Suprapubic skin (tissue), 4 donors: ENCODE results near the gene HS6ST1. TPM values are rescaled to one million over a fixed set of nuclear protein-coding genes. Genes with fewer than 3 reads are reported as not detected.

Experiments used
- DNase-seq, 2 donors: peaks; one replicate each; pipeline ENCODE4 v3.0.0-alpha.2; 2019; ENCODE audit warnings: low spot score in 2 of 2
- H3K27ac ChIP-seq: fragments of 200-600 bp; sonication (generic); one replicate; pipeline ENCODE4 v1.5.1; 2019
- H3K27me3 ChIP-seq: fragments of 200-600 bp; sonication (generic); one replicate; pipeline ENCODE4 v1.5.1; 2019
- H3K36me3 ChIP-seq: fragments of 200-600 bp; sonication (generic); one replicate; pipeline ENCODE4 v1.5.1; 2019
- H3K4me1 ChIP-seq: fragments of 200-600 bp; sonication (generic); one replicate; pipeline ENCODE4 v1.5.1; 2019
- H3K4me3 ChIP-seq: fragments of 200-600 bp; sonication (generic); one replicate; pipeline ENCODE4 v1.5.1; 2019; ENCODE audit warnings: mild to moderate bottlenecking
- H3K9me3 ChIP-seq: fragments of 200-600 bp; sonication (generic); one replicate; pipeline ENCODE4 v1.5.1; 2019
- EP300 ChIP-seq: sonication (generic); formaldehyde crosslinking; IDR thresholded peaks from one replicate; pipeline ENCODE4 v1.6.1; 2017; ENCODE audit warnings: antibody characterized with exemption
- POLR2A ChIP-seq, 2 donors: fragments of 450-650 bp; IDR thresholded peaks; one replicate each; pipeline ENCODE4 v1.6.1; 2017; ENCODE audit warnings: antibody characterized with exemption in 2 of 2, mild to moderate bottlenecking in 2 of 2, moderate library complexity in 2 of 2
- POLR2AphosphoS5 ChIP-seq, 3 donors: sonication (generic); formaldehyde crosslinking; IDR thresholded peaks; one replicate each; pipeline ENCODE4 v1.6.1; 2017; ENCODE audit warnings: antibody characterized with exemption in 3 of 3
- WGBS: methylation state at CpG from one replicate; pipeline ENCODE4 v1.1.5; 2018; 5-methylcytosine and 5-hydroxymethylcytosine counted together
- total RNA-seq, 4 donors: library from RNA; depleted of rRNA; stranded (reverse); fragments of >200 nt; gene quantifications; one replicate each; pipeline ENCODE4 v1.1.0, GENCODE V29; 2016
- TF ChIP-seq, protein P1 (sequence below), 2 donors: fragments of 200-600 bp in 1 of 2; fragments of 450-650 bp in 1 of 2; sonication (generic) in 1 of 2; IDR thresholded peaks; one replicate each; pipeline ENCODE4 v1.5.1; 2016 to 2019; ENCODE audit warnings: antibody characterized with exemption in 2 of 2, mild to moderate bottlenecking in 1 of 2, moderate library complexity in 1 of 2

HS6ST1 gene
- total RNA-seq, 4 donors from 2014 or later: 55.7 to 75.0 (median 67.3) TPM

DNA sequence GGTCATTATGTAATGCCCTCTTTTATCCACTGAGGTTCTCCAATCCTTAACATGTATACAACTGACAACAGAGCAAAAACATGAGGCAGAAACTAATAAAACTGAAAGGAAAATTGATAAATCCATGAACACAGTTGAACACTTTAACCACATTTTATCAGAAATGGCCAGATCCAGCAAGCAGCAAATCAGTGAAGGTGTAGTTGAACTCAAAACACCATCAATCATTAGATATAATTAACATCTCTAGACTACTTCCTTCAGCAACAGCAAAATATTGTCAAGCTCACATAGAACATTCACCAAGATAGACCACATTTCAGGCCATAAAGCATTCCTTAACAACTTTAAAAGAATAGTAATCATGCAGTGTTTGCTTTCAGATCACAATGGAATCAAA lies 72.9 kb downstream of the HS6ST1 start:
- Histone ChIP-seq H3K4me3 (no peak overlapping the region), H3K9me3 (no peaks in the 10 kb centered on the region), H3K36me3 (no peaks in the 10 kb centered on the region), H3K4me1 (no peaks in the 10 kb centered on the region), H3K27me3 (no peaks in the 10 kb centered on the region), H3K27ac (no peak overlapping the region)
- TF ChIP-seq EP300 (no peak), POLR2AphosphoS5 (IDR thresholded peaks at IDR 0.05) (no peak), POLR2A (IDR thresholded peaks at IDR 0.05) (no peak)
- TF ChIP-seq, protein P1, sequence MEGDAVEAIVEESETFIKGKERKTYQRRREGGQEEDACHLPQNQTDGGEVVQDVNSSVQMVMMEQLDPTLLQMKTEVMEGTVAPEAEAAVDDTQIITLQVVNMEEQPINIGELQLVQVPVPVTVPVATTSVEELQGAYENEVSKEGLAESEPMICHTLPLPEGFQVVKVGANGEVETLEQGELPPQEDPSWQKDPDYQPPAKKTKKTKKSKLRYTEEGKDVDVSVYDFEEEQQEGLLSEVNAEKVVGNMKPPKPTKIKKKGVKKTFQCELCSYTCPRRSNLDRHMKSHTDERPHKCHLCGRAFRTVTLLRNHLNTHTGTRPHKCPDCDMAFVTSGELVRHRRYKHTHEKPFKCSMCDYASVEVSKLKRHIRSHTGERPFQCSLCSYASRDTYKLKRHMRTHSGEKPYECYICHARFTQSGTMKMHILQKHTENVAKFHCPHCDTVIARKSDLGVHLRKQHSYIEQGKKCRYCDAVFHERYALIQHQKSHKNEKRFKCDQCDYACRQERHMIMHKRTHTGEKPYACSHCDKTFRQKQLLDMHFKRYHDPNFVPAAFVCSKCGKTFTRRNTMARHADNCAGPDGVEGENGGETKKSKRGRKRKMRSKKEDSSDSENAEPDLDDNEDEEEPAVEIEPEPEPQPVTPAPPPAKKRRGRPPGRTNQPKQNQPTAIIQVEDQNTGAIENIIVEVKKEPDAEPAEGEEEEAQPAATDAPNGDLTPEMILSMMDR (IDR thresholded peaks at IDR 0.05): no peak
- DNase-seq: no peak

DNA sequence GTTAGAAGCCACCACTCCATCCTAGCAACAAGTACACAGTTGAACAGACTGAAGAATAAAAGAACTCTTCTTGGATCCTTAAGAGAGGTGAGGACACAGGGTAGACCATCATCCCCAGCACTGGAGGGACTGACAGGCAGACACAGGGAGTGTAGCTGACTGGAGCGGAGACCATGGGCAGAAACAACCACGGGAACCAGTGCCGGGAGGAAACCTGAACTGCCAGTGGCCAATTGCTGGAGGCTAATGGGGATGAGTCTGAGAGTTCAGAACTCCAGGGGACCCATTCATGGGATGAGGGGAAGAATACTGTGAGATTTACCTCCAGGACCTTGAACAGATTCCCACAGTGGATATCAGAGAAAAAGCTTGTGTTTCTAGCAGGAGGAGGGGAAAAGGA lies 76.8 kb downstream of the HS6ST1 start:
- Histone ChIP-seq H3K4me3 (no peak overlapping the region), H3K9me3 (no peaks in the 10 kb centered on the region), H3K27me3 (no peaks in the 10 kb centered on the region), H3K27ac (no peak overlapping the region), H3K36me3 (no peaks in the 10 kb centered on the region), H3K4me1 (no peaks in the 10 kb centered on the region)
- no peak for DNase-seq
- TF ChIP-seq POLR2A (IDR thresholded peaks at IDR 0.05) (no peak), EP300 (no peak), POLR2AphosphoS5 (IDR thresholded peaks at IDR 0.05) (no peak)
- TF ChIP-seq, protein P1 (IDR thresholded peaks at IDR 0.05): no peak
- 73% methylated on average over 3 of the region's 3 CpGs for WGBS

DNA sequence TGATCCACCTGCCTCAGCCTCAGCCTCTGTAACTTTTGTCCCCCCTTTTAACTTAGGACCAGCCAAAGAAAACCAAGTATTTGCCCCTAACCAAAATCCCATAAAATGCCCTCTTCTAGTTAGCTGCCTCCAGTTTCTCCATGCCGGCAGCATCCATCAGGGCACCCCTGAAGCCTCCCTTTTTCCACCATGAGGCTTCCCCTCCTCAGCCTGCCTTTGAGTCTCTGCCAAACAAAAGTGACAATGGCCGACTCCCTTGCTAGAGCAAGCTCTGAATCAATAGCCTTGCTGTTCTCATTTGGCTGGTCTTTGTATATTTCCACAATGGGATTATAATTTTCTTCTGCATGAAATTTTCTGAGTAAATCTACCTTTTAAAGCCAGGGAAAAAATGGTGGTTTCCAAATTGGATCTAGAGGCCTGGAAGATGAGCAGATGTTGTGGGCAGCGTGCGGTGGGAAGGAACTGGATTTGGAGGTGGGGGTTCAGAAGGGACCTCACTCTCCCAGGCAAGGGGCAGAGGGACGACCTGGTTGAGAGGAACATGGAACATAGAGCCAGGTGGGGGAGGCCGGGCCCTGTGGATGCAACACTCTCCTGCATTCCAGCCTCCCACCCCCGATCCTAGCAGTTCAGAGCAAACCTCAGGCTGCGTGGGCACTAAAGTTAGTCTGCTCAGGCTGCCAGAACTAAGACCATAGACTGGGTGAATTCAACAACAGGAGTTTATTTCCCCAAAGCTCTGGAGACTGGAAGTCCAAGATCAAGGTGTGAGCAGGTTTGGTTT lies 80.6 kb downstream of the HS6ST1 start:
- H3K4me1 ChIP-seq: peaks cover 5% of the 10 kb centered on the region
- H3K27me3 ChIP-seq: no peaks in the 10 kb centered on the region
- no peaks in the 10 kb centered on the region for H3K9me3 ChIP-seq
- WGBS: 80% methylated on average over 8 of the region's 8 CpGs
- no peak overlapping the region for H3K4me3 ChIP-seq
- H3K36me3 ChIP-seq: no peaks in the 10 kb centered on the region
- TF ChIP-seq POLR2A (IDR thresholded peaks at IDR 0.05): no peak
- no peak for TF ChIP-seq POLR2AphosphoS5 (IDR thresholded peaks at IDR 0.05)
- TF ChIP-seq, protein P1 (IDR thresholded peaks at IDR 0.05): no peak
- no peak for TF ChIP-seq EP300
- no peak for DNase-seq
- no peak overlapping the region for H3K27ac ChIP-seq

DNA sequence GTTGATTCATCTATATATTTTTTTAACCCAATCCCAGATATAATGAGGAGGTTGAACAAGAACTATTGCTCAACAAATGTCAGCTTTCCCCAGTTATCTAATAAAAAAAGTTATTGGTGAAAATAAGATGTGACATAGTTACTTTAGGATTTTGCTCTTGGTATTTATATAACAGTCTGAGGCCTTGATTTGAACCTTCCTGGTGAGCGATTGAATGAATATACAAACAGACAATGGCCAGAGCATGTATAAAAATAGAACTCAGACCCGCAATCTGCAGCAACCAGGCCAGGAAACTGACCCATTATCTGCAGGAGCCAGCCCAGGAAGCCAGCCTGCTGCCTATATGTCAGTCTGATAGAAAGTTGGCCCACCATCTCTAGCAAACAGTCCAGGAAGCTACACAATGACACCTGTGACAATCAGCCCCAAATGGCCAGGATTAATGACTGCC lies 81.6 kb downstream of the HS6ST1 start:
- WGBS: 77% methylated on average over 2 of the region's 2 CpGs
- Histone ChIP-seq H3K27me3 (no peaks in the 10 kb centered on the region), H3K4me3 (no peak overlapping the region), H3K4me1 (peaks cover 13% of the 10 kb centered on the region), H3K9me3 (no peaks in the 10 kb centered on the region), H3K27ac (no peak overlapping the region), H3K36me3 (no peaks in the 10 kb centered on the region)
- no peak for DNase-seq
- TF ChIP-seq, protein P1 (IDR thresholded peaks at IDR 0.05): no peak
- no peak for TF ChIP-seq POLR2A (IDR thresholded peaks at IDR 0.05)
- TF ChIP-seq EP300: no peak
- no peak for TF ChIP-seq POLR2AphosphoS5 (IDR thresholded peaks at IDR 0.05)

- Histone ChIP-seq H3K27ac (no peak overlapping the region), H3K36me3 (no peaks in the 10 kb centered on the region), H3K4me3 (no peak overlapping the region), H3K4me1 (peaks cover 13% of the 10 kb centered on the region), H3K27me3 (no peaks in the 10 kb centered on the region), H3K9me3 (no peaks in the 10 kb centered on the region)
- no peak for DNase-seq
- 92% methylated on average over 7 of the region's 8 CpGs for WGBS
- TF ChIP-seq POLR2AphosphoS5 (IDR thresholded peaks at IDR 0.05) (no peak), EP300 (no peak)
- TF ChIP-seq, protein P1 (IDR thresholded peaks at IDR 0.05): no peak
These were observed 82.1 kb downstream of the HS6ST1 start for GRCh38 chr2:128236491-128237035.
